ENCODE results near the gene FCAR.

DNA sequence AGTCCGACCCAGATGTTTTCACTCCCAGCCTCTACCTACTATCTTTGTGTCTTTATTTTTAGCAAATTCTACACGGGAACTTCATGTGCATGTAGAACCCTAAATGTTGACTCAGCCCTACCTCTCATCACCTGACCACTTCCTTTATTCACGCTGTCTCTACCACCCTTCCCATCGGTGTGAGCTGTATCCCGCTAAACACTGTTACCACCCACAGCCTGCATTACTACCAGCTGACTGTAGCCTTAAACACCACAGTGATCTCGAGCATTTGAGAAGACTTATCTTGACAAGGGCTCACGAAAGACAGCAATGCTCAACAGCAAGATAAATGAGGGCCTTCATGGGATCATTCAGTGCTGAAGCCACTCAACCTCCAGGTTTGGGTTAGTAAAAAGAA is 47.0 kb downstream of the FCAR start:
- TF ChIP-seq, protein P1, sequence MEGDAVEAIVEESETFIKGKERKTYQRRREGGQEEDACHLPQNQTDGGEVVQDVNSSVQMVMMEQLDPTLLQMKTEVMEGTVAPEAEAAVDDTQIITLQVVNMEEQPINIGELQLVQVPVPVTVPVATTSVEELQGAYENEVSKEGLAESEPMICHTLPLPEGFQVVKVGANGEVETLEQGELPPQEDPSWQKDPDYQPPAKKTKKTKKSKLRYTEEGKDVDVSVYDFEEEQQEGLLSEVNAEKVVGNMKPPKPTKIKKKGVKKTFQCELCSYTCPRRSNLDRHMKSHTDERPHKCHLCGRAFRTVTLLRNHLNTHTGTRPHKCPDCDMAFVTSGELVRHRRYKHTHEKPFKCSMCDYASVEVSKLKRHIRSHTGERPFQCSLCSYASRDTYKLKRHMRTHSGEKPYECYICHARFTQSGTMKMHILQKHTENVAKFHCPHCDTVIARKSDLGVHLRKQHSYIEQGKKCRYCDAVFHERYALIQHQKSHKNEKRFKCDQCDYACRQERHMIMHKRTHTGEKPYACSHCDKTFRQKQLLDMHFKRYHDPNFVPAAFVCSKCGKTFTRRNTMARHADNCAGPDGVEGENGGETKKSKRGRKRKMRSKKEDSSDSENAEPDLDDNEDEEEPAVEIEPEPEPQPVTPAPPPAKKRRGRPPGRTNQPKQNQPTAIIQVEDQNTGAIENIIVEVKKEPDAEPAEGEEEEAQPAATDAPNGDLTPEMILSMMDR (IDR thresholded peaks at IDR 0.05 in 8 of 11, conservative IDR thresholded peaks at IDR 0.05 in 3 of 11), result no peak
- TF ChIP-seq POLR2A (IDR thresholded peaks at IDR 0.05), result no peak
- TF ChIP-seq POLR2AphosphoS5 (IDR thresholded peaks at IDR 0.05), result no peak
